NCI-H2081 (cell line): ENCODE measurements around the gene SERPINB2.
"Not testable (repeated sequence)": the region's sequence is repeated elsewhere in the genome, so short reads cannot be mapped to it uniquely, and the experiment has no call there.

Experiments
- DNase-seq, 2 experiments: peaks; one replicate each; lab custom pipeline; 2025; lab: John Stamatoyannopoulos, UW

SERPINB2 gene

GRCh38 chr18:63936932-63937393 lies 49.5 kb downstream of the SERPINB2 start:
- DNase-seq, result no peak

GRCh38 chr18:63940008-63940407 lies 52.5 kb downstream of the SERPINB2 start:
- no peak for DNase-seq

- DNase-seq, result not testable (repeated sequence)
Observed at GRCh38 chr18:63940543-63941050, 53.1 kb downstream of the SERPINB2 start.

- no peak for DNase-seq
Observed at GRCh38 chr18:63947051-63947790, 59.7 kb downstream of the SERPINB2 start.

GRCh38 chr18:63949068-63949737 lies 61.7 kb downstream of the SERPINB2 start, which contains the start of gene HMSD:
Gene HMSD, plus strand, starts transcription at chr18:63949301. Its CDS starts 4,155 bp downstream, at chr18:63953456.
- DNase-seq, result peak; percentile 68 to 84

- DNase-seq, result no peak
Observed at GRCh38 chr18:63951302-63951705, 63.8 kb downstream of the SERPINB2 start.
